ENCODE data around the gene SH3RF2.
"Not testable (repeated sequence)": the region's sequence is repeated elsewhere in the genome, so short reads cannot be mapped to it uniquely, and the experiment has no call there.

SH3RF2 gene

GRCh38 chr5:145980718-145981117 is 44.3 kb downstream of the SH3RF2 start:
- no peak for DNase-seq

GRCh38 chr5:145981589-145982571 is 45.5 kb downstream of the SH3RF2 start:
- no peak for DNase-seq

GRCh38 chr5:145982572-145983318 is 46.4 kb downstream of the SH3RF2 start:
- DNase-seq = no peak

- no peak for DNase-seq
Observed at GRCh38 chr5:145983446-145983845, 47.1 kb downstream of the SH3RF2 start.

GRCh38 chr5:145984072-145984471 is 47.7 kb downstream of the SH3RF2 start:
- no peak for DNase-seq

- no peak for DNase-seq
Observed at GRCh38 chr5:145987856-145988255, 51.5 kb downstream of the SH3RF2 start.

- no peak for DNase-seq
Observed at GRCh38 chr5:145988993-145989392, 52.6 kb downstream of the SH3RF2 start.

- no peak for DNase-seq
Observed at GRCh38 chr5:145989428-145989827, 53.0 kb downstream of the SH3RF2 start.

GRCh38 chr5:145990170-145990569 is 53.8 kb downstream of the SH3RF2 start:
- DNase-seq = no peak

GRCh38 chr5:145991044-145991575 is 54.7 kb downstream of the SH3RF2 start:
- no peak for DNase-seq

- DNase-seq = not testable (repeated sequence)
Observed at GRCh38 chr5:145993538-145993937, 57.2 kb downstream of the SH3RF2 start.

GRCh38 chr5:145996135-145996534 is 59.8 kb downstream of the SH3RF2 start:
- no peak for DNase-seq

- no peak for DNase-seq
Observed at GRCh38 chr5:145999208-145999607, 62.8 kb downstream of the SH3RF2 start.

GRCh38 chr5:146000072-146000471 is 63.7 kb downstream of the SH3RF2 start:
- DNase-seq = no peak

- DNase-seq = no peak
Observed at GRCh38 chr5:146001544-146002190, 65.3 kb downstream of the SH3RF2 start.

- no peak for DNase-seq
Observed at GRCh38 chr5:146002491-146002890, 66.1 kb downstream of the SH3RF2 start.

GRCh38 chr5:146003852-146004251 is 67.5 kb downstream of the SH3RF2 start:
- DNase-seq = no peak

GRCh38 chr5:146005264-146005663 is 68.9 kb downstream of the SH3RF2 start:
- no peak for DNase-seq

GRCh38 chr5:146005723-146006122 is 69.3 kb downstream of the SH3RF2 start:
- DNase-seq = no peak

GRCh38 chr5:146006470-146007190 is 70.3 kb downstream of the SH3RF2 start:
- DNase-seq = no peak

GRCh38 chr5:146007270-146007669 is 70.9 kb downstream of the SH3RF2 start:
- DNase-seq = peak; percentile 13

GRCh38 chr5:146007989-146008388 is 71.6 kb downstream of the SH3RF2 start:
- no peak for DNase-seq
